Measurements from ENCODE around the gene CD300A.

CD300A gene

DNA sequence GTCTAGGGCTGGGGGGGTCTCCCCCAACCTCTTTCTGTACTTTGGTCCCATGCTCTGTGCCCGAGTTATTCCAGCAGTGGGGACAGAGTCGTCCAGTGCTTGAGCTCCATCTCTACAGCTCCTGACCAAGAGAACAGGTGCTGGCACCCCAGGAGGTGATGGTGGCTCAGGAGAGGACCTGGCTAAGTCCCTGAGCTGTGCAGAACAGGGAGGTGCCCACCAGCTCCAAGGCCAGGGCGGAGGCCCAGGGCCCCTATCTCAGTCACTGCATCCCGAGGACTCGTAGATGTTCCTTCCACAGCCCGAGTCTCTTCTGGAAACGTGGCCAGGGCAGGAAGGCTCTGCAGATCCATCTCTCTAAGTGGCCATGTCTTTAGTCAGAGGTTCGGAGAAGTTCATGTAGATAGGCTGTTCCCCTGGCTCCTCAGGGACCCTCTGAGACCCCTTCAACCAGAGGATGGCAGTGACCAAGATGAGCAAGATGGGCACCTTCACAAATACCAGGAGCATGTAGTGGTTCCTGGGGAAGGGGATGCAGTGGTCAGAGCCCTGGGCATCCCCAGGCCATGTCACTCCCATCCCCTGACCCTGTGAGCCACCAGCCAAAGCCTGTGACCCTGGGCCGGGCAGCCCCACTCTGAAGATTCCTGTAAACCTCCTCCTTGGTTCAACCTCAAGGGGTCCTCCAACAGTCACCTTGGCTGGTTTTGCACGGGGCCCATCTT lies 56.1 kb downstream of the CD300A start:
- TF ChIP-seq GATA2 (IDR thresholded peaks at IDR 0.05; ENCODE audit: low read depth, low read length) (no peak), GATA3 (IDR thresholded peaks at IDR 0.05; ENCODE audit: low read depth, low read length) (no peak)

DNA sequence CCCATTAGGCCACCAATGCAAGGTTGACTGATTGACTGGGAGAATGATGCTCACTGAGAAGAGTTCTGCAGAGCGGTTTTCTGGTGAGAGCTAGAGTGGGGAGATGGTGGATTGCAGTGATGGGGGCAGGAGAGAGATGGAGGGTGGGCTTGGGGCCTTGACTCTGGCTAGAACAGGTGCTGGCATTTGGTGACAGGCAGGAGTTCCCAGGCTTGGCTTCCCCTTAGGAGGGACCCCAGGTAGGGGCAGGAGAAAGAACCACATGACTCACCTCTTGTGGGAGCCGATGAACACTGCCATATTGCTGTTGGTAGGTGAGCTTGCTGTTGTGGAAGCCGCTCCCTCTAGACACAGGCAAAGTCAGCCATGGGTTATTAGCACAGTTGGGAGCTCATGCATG lies 56.9 kb downstream of the CD300A start:
- TF ChIP-seq GATA2 (IDR thresholded peaks at IDR 0.05; ENCODE audit: low read depth, low read length) = no peak
- TF ChIP-seq GATA3 (IDR thresholded peaks at IDR 0.05; ENCODE audit: low read depth, low read length) = no peak

DNA sequence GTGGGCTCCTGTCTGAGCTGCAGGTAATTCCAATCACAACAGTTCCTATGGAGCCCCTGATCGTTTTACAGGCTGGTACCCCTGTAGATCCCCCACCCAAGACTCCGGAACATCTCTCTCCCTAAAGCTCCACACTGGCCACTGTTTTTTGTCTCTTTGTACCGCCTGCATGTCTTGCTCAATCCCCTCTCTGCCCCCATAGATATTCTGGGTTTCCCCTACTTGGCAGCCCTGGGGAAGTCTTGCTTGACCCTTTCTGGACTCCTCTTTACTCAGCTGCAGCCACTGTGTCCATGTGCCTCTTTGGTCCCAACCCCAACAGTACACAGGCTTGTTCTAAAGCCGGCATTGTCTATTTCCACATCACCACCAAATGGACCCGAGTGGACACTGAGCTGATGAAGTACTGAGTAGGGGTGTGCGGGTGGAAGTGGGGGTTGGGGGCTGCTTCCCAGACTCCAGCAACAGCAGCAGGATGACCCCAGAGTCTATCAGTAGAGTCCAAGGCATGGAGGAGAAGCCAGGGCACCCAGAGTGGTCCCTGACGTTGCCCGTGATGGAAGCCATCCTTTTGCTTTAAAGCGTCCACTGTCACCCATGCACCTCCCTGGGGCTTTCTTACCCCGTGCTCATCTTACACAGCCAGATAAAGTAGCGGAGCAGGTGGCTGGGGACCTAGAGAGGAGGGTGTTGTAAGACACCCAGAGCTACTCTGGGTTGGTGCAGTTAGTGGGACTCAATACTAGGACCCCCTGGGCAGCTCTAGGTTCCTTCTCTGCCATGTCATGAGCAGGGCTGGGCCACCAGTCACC lies 58.4 kb downstream of the CD300A start:
- TF ChIP-seq GATA3 (IDR thresholded peaks at IDR 0.05; ENCODE audit: low read depth, low read length) (no peak), GATA2 (IDR thresholded peaks at IDR 0.05; ENCODE audit: low read depth, low read length) (no peak)

GRCh38 chr17:74525465-74525725 lies 59.0 kb downstream of the CD300A start:
- TF ChIP-seq GATA3 (IDR thresholded peaks at IDR 0.05; ENCODE audit: low read depth, low read length) = no peak
- no peak for TF ChIP-seq GATA2 (IDR thresholded peaks at IDR 0.05; ENCODE audit: low read depth, low read length)

DNA sequence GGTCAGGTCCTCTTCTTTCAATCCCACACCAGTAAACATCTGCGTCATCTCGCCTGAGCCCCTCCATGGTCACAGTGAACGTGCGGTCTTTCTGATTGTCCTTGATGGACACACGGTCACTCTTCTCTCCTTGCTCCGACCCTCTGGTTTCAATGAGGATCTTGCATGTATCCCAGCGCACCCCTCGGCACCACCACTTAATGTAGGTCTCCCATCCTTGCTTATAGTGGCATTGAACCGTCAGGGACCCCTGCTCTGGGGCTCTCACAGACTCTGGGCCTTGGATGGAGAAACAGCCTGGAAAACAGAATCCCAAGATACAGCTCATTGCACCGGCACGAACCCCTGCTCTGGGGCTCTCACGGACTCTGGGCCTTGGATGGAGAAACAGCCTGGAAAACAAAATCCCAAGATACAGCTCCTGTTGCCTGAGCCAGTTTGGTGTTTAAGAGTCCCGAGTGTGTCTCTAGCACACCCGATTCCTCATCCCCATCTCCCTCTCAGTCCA lies 59.4 kb downstream of the CD300A start:
- TF ChIP-seq GATA3 (IDR thresholded peaks at IDR 0.05; ENCODE audit: low read depth, low read length) (no peak), GATA2 (IDR thresholded peaks at IDR 0.05; ENCODE audit: low read depth, low read length) (no peak)

- TF ChIP-seq GATA2 (IDR thresholded peaks at IDR 0.05; ENCODE audit: low read depth, low read length) (no peak), GATA3 (IDR thresholded peaks at IDR 0.05; ENCODE audit: low read depth, low read length) (no peak)
Measured at GRCh38 chr17:74526681-74527080, 60.2 kb downstream of the CD300A start.

DNA sequence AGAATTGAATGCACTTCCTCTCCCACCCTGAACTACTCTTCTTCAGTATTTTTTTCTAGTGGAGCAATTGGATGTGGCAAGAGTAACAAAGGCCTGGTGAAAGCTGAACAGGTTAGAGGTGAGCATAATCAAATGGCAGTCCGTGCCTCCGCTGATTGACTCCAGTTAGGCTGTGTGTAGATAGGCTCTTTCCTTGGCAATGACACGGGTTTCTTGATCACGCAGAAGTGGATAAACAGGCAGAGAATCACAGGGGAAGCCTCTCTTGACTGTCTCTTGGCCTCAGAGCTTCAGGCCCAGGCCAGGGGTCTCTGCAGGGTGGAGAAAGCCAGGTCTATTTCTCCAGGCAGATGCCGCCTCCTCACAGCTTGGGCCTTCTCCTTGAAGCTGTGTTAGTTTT lies 60.6 kb downstream of the CD300A start:
- TF ChIP-seq GATA2 (IDR thresholded peaks at IDR 0.05; ENCODE audit: low read depth, low read length) (no peak), GATA3 (IDR thresholded peaks at IDR 0.05; ENCODE audit: low read depth, low read length) (no peak)

GRCh38 chr17:74527756-74528155 lies 61.3 kb downstream of the CD300A start:
- TF ChIP-seq GATA2 (IDR thresholded peaks at IDR 0.05; ENCODE audit: low read depth, low read length) = no peak
- TF ChIP-seq GATA3 (IDR thresholded peaks at IDR 0.05; ENCODE audit: low read depth, low read length) = no peak

DNA sequence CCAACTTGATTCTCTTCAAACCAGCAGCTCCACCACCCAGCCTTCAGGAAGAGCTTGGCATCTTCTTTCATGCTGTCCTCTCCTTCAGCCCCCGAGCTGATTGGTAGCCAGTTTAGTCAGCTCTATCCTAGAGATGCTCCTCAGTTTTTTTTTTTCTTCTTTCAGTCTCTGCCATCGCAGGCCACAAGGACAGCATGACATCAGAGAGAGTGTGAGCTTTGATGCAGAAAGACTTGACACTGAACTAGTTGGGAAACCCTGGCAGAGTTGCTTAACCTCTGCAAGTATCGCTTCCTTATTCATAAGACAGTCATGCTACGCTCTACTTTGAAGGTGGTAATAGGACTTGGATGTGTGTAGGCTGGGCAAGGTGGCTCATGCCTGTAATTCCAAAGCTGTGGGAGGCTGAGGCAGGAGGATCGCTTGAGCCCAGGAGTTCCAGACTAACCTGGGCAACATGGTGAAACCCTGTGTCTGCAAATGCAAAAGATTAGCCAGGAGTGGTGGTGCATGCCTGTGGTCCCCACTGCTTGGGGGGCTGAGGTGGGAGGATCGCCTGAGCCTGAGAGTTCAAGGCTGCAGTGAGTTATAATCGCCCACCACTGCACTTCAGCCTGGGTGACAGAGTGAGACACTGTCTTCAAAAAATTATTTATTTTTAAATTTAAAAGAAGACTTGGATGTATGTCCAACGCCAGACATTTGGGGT lies 62.2 kb downstream of the CD300A start:
- TF ChIP-seq GATA2 (IDR thresholded peaks at IDR 0.05; ENCODE audit: low read depth, low read length) = no peak
- TF ChIP-seq GATA3 (IDR thresholded peaks at IDR 0.05; ENCODE audit: low read depth, low read length) = no peak

DNA sequence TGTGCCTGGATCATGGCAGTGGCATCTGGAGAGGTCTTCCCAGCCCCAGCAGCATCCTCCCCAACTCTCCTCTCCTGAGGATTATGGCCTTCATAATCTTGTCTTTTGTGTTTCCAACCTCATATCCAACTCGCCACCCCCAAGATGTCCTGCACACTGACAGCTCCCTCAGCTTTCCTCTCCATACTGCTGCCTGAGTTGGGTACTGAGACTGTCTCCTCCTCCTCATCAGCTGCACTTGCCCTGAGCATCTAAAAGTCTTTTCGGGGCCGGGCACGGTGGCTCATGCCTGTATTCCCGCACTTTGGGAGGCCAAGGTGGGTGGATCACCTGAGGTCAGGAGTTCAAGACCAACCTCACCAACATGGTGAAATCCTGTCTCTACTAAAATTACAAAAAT lies 62.8 kb downstream of the CD300A start:
- TF ChIP-seq GATA2 (IDR thresholded peaks at IDR 0.05; ENCODE audit: low read depth, low read length) (no peak), GATA3 (IDR thresholded peaks at IDR 0.05; ENCODE audit: low read depth, low read length) (no peak)

GRCh38 chr17:74530831-74531150 lies 64.4 kb downstream of the CD300A start:
- TF ChIP-seq GATA2 (IDR thresholded peaks at IDR 0.05; ENCODE audit: low read depth, low read length) (no peak), GATA3 (IDR thresholded peaks at IDR 0.05; ENCODE audit: low read depth, low read length) (no peak)

DNA sequence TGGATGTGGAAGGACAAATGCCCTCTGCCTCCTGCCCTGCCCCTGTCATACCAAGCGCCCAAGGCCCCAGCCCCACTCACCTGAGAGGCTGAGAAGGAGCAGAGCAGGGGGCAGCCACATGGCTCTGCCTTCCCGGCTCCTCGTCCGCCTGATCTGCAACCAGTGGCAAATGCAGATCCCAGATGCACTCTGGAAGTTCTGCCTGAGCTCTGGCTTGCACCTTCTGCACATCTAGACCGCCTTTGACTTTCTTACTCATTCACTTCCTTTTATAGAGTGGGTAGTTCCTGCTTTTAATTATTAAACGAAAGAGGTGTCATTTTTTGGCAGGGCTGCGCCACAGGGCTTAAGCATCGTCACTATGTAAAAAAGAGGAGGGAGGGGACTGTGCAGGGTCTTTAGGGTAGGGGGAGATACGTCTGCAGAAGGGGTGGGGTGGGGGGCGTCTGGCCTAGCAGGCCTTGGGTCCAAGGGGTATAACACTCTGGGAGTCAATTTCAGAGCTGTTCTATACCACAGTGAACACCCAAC lies 64.9 kb downstream of the CD300A start, which contains the start of gene CD300LB:
Gene CD300LB, minus strand, starts transcription at position 245 of the 531 bp plus-strand sequence. Its CDS starts 125 bp downstream, at position 120.
- TF ChIP-seq GATA3 (IDR thresholded peaks at IDR 0.05; ENCODE audit: low read depth, low read length) (no peak), GATA2 (IDR thresholded peaks at IDR 0.05; ENCODE audit: low read depth, low read length) (no peak)

- TF ChIP-seq GATA3 (IDR thresholded peaks at IDR 0.05; ENCODE audit: low read depth, low read length) (no peak), GATA2 (IDR thresholded peaks at IDR 0.05; ENCODE audit: low read depth, low read length) (no peak)
Measured at GRCh38 chr17:74532115-74532514, 65.7 kb downstream of the CD300A start.
